ENCODE data around the gene B4GALT7. TPM values are rescaled to one million over a fixed set of nuclear protein-coding genes. Genes with fewer than 3 reads are reported as not detected.
"Not testable (repeated sequence)": the region's sequence is repeated elsewhere in the genome, so short reads cannot be mapped to it uniquely, and the experiment has no call there.

The B4GALT7 gene
- polyA plus RNA-seq (ENCODE audit: insufficient read length in 10 of 10): 10 to 100 TPM; 14.6 to 22.1 (median 18.4) TPM
- long read RNA-seq, donor 1, transcript B4GALT7-201 (6 exons, 1,747 nt): major isoform, 7 of 7 reads
- long read RNA-seq, donor 1, partial matches to known transcripts: 0 of 7 reads
- long read RNA-seq, donor 1, other reads (novel, unspliced or antisense): 0 of 7 reads
- long read RNA-seq, donor 2, partial matches to known transcripts: 0 of 1 reads
- long read RNA-seq, donor 2, other reads (novel, unspliced or antisense): 0 of 1 reads
- long read RNA-seq, donor 3: 0 reads
- long read RNA-seq, donor 4, partial matches to known transcripts: 0 of 3 reads
- long read RNA-seq, donor 4, other reads (novel, unspliced or antisense): 0 of 3 reads
- long read RNA-seq, donor 5, transcript B4GALT7-201 (6 exons, 1,747 nt): major isoform, 7 of 9 reads
- long read RNA-seq, donor 5, partial matches to known transcripts: 0 of 9 reads
- long read RNA-seq, donor 5, other reads (novel, unspliced or antisense): 0 of 9 reads
- long read RNA-seq, donor 6, transcript B4GALT7-201 (6 exons, 1,747 nt): major isoform, 8 of 8 reads
- long read RNA-seq, donor 6, partial matches to known transcripts: 0 of 8 reads
- long read RNA-seq, donor 6, other reads (novel, unspliced or antisense): 0 of 8 reads
- long read RNA-seq, donor 7, transcript B4GALT7-201 (6 exons, 1,747 nt): major isoform, 5 of 10 reads
- long read RNA-seq, donor 7, partial matches to known transcripts: 5 of 10 reads
- long read RNA-seq, donor 7, other reads (novel, unspliced or antisense): 0 of 10 reads
- long read RNA-seq, donor 8, transcript B4GALT7-201 (6 exons, 1,747 nt): major isoform, 5 of 6 reads
- long read RNA-seq, donor 8, partial matches to known transcripts: 0 of 6 reads
- long read RNA-seq, donor 8, other reads (novel, unspliced or antisense): 0 of 6 reads
- long read RNA-seq, donor 9, partial matches to known transcripts: 0 of 1 reads
- long read RNA-seq, donor 9, other reads (novel, unspliced or antisense): 0 of 1 reads

GRCh38 chr5:177599731-177600507 is at the start of gene B4GALT7:
Gene B4GALT7 (plus strand): TSS chr5:177600132. CDS start chr5:177600211, 79 bp downstream.
- DNase-seq: peak; percentile 84 to 92 (median 88)

GRCh38 chr5:177552839-177553455 is 47.0 kb upstream of the B4GALT7 start:
- DNase-seq: no peak

GRCh38 chr5:177553671-177554429 is 46.1 kb upstream of the B4GALT7 start:
- peak; percentile 7 to 72 (median 20) for DNase-seq

- peak; percentile 91 to 95 (median 92) for DNase-seq
Measured at GRCh38 chr5:177554474-177555111, 45.3 kb upstream of the B4GALT7 start, which contains the start of gene FAM193B. Gene FAM193B (minus strand): TSS chr5:177554563. CDS start chr5:177554458, 105 bp downstream.

GRCh38 chr5:177555228-177555627 is 44.7 kb upstream of the B4GALT7 start:
- no peak for DNase-seq

GRCh38 chr5:177555665-177556064 is 44.3 kb upstream of the B4GALT7 start:
- no peak for DNase-seq

GRCh38 chr5:177557041-177557647 is 42.8 kb upstream of the B4GALT7 start:
- DNase-seq: no peak

- DNase-seq: no peak
Measured at GRCh38 chr5:177557796-177558195, 42.1 kb upstream of the B4GALT7 start.

GRCh38 chr5:177559446-177559941 is 40.4 kb upstream of the B4GALT7 start:
- not testable (repeated sequence) for DNase-seq

GRCh38 chr5:177565046-177565445 is 34.9 kb upstream of the B4GALT7 start:
- no peak for DNase-seq

GRCh38 chr5:177568326-177568725 is 31.6 kb upstream of the B4GALT7 start:
- no peak for DNase-seq

GRCh38 chr5:177569894-177570293 is 30.0 kb upstream of the B4GALT7 start:
- DNase-seq: no peak

- DNase-seq: no peak
Measured at GRCh38 chr5:177575488-177575887, 24.4 kb upstream of the B4GALT7 start.

- DNase-seq: no peak
Measured at GRCh38 chr5:177576169-177576568, 23.8 kb upstream of the B4GALT7 start.

- no peak for DNase-seq
Measured at GRCh38 chr5:177578316-177578715, 21.6 kb upstream of the B4GALT7 start.

GRCh38 chr5:177588413-177588909 is 11.5 kb upstream of the B4GALT7 start:
- no peak for DNase-seq

- no peak for DNase-seq
Measured at GRCh38 chr5:177590406-177590805, 9.5 kb upstream of the B4GALT7 start.

- no peak for DNase-seq
Measured at GRCh38 chr5:177591690-177592009, 8.3 kb upstream of the B4GALT7 start.
